ENCODE data around the gene NCOA1.

Gene NCOA1

GRCh38 chr2:24551016-24551415 lies 60.0 kb downstream of the NCOA1 start:
- no peak for DNase-seq (ENCODE audit: low spot score)
- TF ChIP-seq, protein P1, sequence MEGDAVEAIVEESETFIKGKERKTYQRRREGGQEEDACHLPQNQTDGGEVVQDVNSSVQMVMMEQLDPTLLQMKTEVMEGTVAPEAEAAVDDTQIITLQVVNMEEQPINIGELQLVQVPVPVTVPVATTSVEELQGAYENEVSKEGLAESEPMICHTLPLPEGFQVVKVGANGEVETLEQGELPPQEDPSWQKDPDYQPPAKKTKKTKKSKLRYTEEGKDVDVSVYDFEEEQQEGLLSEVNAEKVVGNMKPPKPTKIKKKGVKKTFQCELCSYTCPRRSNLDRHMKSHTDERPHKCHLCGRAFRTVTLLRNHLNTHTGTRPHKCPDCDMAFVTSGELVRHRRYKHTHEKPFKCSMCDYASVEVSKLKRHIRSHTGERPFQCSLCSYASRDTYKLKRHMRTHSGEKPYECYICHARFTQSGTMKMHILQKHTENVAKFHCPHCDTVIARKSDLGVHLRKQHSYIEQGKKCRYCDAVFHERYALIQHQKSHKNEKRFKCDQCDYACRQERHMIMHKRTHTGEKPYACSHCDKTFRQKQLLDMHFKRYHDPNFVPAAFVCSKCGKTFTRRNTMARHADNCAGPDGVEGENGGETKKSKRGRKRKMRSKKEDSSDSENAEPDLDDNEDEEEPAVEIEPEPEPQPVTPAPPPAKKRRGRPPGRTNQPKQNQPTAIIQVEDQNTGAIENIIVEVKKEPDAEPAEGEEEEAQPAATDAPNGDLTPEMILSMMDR (IDR thresholded peaks at IDR 0.05; ENCODE audit: borderline replicate concordance, control extremely low read depth, extremely low read depth, insufficient read depth, missing control alignments) = no peak
- in situ Hi-C loops (cut with MboI; ENCODE audit: low sequenced_read_pairs, unreplicated experiment) = no loop called here

- TF ChIP-seq, protein P1 (IDR thresholded peaks at IDR 0.05; ENCODE audit: borderline replicate concordance, control extremely low read depth, extremely low read depth, insufficient read depth, missing control alignments) = no peak
- in situ Hi-C loops (cut with MboI; ENCODE audit: low sequenced_read_pairs, unreplicated experiment) = no loop called here
- DNase-seq (ENCODE audit: low spot score) = no peak
These were observed 61.8 kb downstream of the NCOA1 start for GRCh38 chr2:24552836-24553235.

GRCh38 chr2:24558781-24559472 lies 67.9 kb downstream of the NCOA1 start:
- in situ Hi-C loops (cut with MboI; ENCODE audit: low sequenced_read_pairs, unreplicated experiment) = no loop called here
- TF ChIP-seq, protein P1 (IDR thresholded peaks at IDR 0.05; ENCODE audit: borderline replicate concordance, control extremely low read depth, extremely low read depth, insufficient read depth, missing control alignments) = no peak
- no peak for DNase-seq (ENCODE audit: low spot score)

DNA sequence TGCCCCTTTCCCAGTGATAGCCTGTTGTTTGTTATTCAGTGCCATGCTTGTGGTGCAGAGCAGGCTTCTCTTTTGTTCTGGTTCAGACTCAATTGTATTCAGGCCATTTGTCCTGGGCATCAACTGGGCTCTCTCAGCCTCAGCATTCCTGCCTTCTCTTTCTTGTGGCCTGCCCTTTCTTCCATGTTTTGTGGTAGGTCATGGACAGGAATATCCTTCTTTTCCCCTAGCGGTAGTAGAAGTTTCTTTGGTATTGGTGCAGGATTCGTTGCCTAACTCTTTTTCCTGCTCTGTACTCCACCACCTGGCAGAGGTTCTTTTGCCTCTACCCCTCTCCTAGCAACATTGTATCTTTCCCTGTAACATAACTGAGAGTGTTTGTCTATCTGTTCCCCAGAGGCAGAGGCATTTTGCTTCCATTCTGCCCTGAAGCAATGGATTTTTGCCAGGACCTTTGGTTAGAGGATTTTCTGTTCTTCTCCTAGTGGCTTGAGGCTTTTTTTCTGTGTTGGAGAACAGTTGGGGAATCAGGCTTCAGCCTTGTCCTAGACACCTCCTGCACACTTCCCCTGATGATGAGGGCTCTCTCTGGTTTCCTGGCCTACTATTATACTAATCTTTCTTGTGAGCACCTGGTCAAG lies 68.5 kb downstream of the NCOA1 start:
- TF ChIP-seq, protein P1 (IDR thresholded peaks at IDR 0.05; ENCODE audit: borderline replicate concordance, control extremely low read depth, extremely low read depth, insufficient read depth, missing control alignments) = no peak
- DNase-seq (ENCODE audit: low spot score) = no peak
- in situ Hi-C loops (cut with MboI; ENCODE audit: low sequenced_read_pairs, unreplicated experiment) = no loop called here

- in situ Hi-C loops (cut with MboI; ENCODE audit: low sequenced_read_pairs, unreplicated experiment) = no loop called here
- TF ChIP-seq, protein P1 (IDR thresholded peaks at IDR 0.05; ENCODE audit: borderline replicate concordance, control extremely low read depth, extremely low read depth, insufficient read depth, missing control alignments) = no peak
- no peak for DNase-seq (ENCODE audit: low spot score)
These were observed 74.5 kb downstream of the NCOA1 start for GRCh38 chr2:24565537-24565936.

DNA sequence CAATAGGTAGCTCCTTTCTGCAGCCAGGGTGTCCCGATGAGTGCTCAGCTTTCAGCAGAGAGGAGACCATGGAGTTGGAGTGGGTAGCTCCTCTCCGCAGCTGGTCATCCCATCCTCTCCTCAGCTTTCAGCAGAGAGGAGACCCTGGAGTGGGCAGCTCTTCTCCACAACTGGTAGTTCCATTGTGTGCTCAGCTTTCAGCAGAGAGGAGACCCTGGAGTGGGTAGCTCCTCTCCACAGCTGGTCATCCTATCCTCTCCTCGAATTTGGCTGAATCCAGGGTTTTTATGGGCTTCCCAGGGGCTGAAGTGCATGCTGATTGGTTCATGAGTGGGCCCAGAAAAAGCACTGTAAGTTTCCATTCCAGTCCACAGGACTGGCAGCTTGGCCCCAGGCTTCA lies 75.2 kb downstream of the NCOA1 start:
- DNase-seq (ENCODE audit: low spot score) = no peak
- TF ChIP-seq, protein P1 (IDR thresholded peaks at IDR 0.05; ENCODE audit: borderline replicate concordance, control extremely low read depth, extremely low read depth, insufficient read depth, missing control alignments) = no peak
- in situ Hi-C loops (cut with MboI; ENCODE audit: low sequenced_read_pairs, unreplicated experiment) = no loop called here

All from GM13976 (cell line).